Mesodermal cell (in vitro differentiated cells): Measurements from ENCODE around the gene SLC6A9.

Experiments used
- H3K27ac ChIP-seq: 2 replicates; pipeline ENCODE4 v1.7.0; 2013; ENCODE audit warnings: mild to moderate bottlenecking, low read depth, low read length, moderate library complexity; ENCODE audit not compliant: severe bottlenecking
- H3K36me3 ChIP-seq: 2 replicates; pipeline ENCODE4 v1.7.1; 2013; ENCODE audit warnings: mild to moderate bottlenecking, low read length, moderate library complexity; ENCODE audit not compliant: control insufficient read depth, insufficient read depth
- H3K4me1 ChIP-seq: one replicate; pipeline ENCODE4 v1.7.1; 2013; ENCODE audit warnings: mild to moderate bottlenecking, low read length; ENCODE audit not compliant: insufficient read depth, control insufficient read depth, poor library complexity, severe bottlenecking
- H3K4me3 ChIP-seq: 2 replicates; pipeline ENCODE4 v1.7.0; 2013; ENCODE audit warnings: low read length, control low read depth, mild to moderate bottlenecking; ENCODE audit not compliant: insufficient read depth, poor library complexity, severe bottlenecking; ENCODE audit errors: extremely low read depth
- H3K9me3 ChIP-seq: 2 replicates; pipeline ENCODE4 v1.7.1; 2013; ENCODE audit warnings: mild to moderate bottlenecking, low read length, moderate library complexity; ENCODE audit not compliant: control insufficient read depth
- WGBS, 2 experiments: methylation state at CpG; one replicate each; pipeline ENCODE4 v1.1.5; 2013; ENCODE audit warnings: missing lambda C conversion rate in 2 of 2; ENCODE audit not compliant: insufficient coverage in 2 of 2; 5-methylcytosine and 5-hydroxymethylcytosine counted together

SLC6A9 gene

GRCh38 chr1:43982808-43983207 lies 48.5 kb downstream of the SLC6A9 start:
- Histone ChIP-seq H3K36me3 (peaks cover 64% of the 10 kb centered on the region), H3K4me3 (no peak overlapping the region), H3K9me3 (no peaks in the 10 kb centered on the region), H3K4me1 (peaks cover 19% of the 10 kb centered on the region), H3K27ac (no peak overlapping the region)
- WGBS, 2 experiments, result 89 to 94% methylated on average over 8 to 15 of the region's 15 CpGs

- 96 to 97% methylated on average over 6 to 8 of the region's 8 CpGs for WGBS, 2 experiments
- Histone ChIP-seq H3K27ac (no peak overlapping the region), H3K36me3 (peaks cover 70% of the 10 kb centered on the region), H3K4me1 (peaks cover 21% of the 10 kb centered on the region), H3K4me3 (no peak overlapping the region), H3K9me3 (no peaks in the 10 kb centered on the region)
Measured at GRCh38 chr1:43982241-43982640, 49.0 kb downstream of the SLC6A9 start.

GRCh38 chr1:43981636-43982035 lies 49.6 kb downstream of the SLC6A9 start:
- Histone ChIP-seq H3K4me3 (no peak overlapping the region), H3K4me1 (peaks cover 17% of the 10 kb centered on the region), H3K9me3 (no peaks in the 10 kb centered on the region), H3K27ac (no peak overlapping the region), H3K36me3 (peaks cover 75% of the 10 kb centered on the region)
- WGBS, 2 experiments, result 98 to 100% methylated on average over 6 to 15 of the region's 20 CpGs

- Histone ChIP-seq H3K27ac (no peak overlapping the region), H3K4me3 (no peak overlapping the region), H3K9me3 (no peaks in the 10 kb centered on the region), H3K36me3 (peaks cover 75% of the 10 kb centered on the region), H3K4me1 (peaks cover 13% of the 10 kb centered on the region)
- WGBS, 2 experiments, result 95 to 97% methylated on average over 16 of the region's 20 CpGs
Measured at GRCh38 chr1:43981135-43981491, 50.1 kb downstream of the SLC6A9 start.

GRCh38 chr1:43980255-43981134 lies 50.8 kb downstream of the SLC6A9 start:
- no peaks in the 10 kb centered on the region for H3K9me3 ChIP-seq
- peak overlapping the region; percentile 49 for H3K27ac ChIP-seq
- 79 to 84% methylated on average over 10 to 12 of the region's 13 CpGs for WGBS, 2 experiments
- H3K4me3 ChIP-seq, result peak overlapping the region; percentile 58
- peaks cover 7% of the 10 kb centered on the region for H3K4me1 ChIP-seq
- H3K36me3 ChIP-seq, result peaks cover 69% of the 10 kb centered on the region

- WGBS, 2 experiments, result 9 to 10% methylated on average over 13 to 16 of the region's 45 CpGs
- Histone ChIP-seq H3K4me1 (peaks cover 7% of the 10 kb centered on the region), H3K9me3 (no peaks in the 10 kb centered on the region), H3K27ac (peak overlapping the region; percentile 49), H3K4me3 (peak overlapping the region; percentile 58), H3K36me3 (peaks cover 63% of the 10 kb centered on the region)
Measured at GRCh38 chr1:43979528-43980254, 51.6 kb downstream of the SLC6A9 start.

GRCh38 chr1:43979261-43979527 lies 52.1 kb downstream of the SLC6A9 start:
- H3K27ac ChIP-seq, result peak overlapping the region; percentile 49
- peak overlapping the region; percentile 58 for H3K4me3 ChIP-seq
- H3K9me3 ChIP-seq, result no peaks in the 10 kb centered on the region
- WGBS, 2 experiments, result 0% methylated on average over 25 to 30 of the region's 45 CpGs
- H3K36me3 ChIP-seq, result peaks cover 58% of the 10 kb centered on the region
- peaks cover 7% of the 10 kb centered on the region for H3K4me1 ChIP-seq

GRCh38 chr1:43978551-43979260 lies 52.6 kb downstream of the SLC6A9 start, which contains the start of gene B4GALT2:
B4GALT2 (plus strand) TSS chr1:43979210; CDS start chr1:43981161, 1,951 bp downstream.
- peaks cover 7% of the 10 kb centered on the region for H3K4me1 ChIP-seq
- H3K4me3 ChIP-seq, result peak within 1 kb of the TSS; percentile 58
- H3K9me3 ChIP-seq, result no peaks in the 10 kb centered on the region
- peaks cover 53% of the 10 kb centered on the region for H3K36me3 ChIP-seq
- WGBS, 2 experiments, result 4 to 5% methylated on average over 27 to 49 of the region's 54 CpGs
- H3K27ac ChIP-seq, result peak within 1 kb of the TSS; percentile 49

- Histone ChIP-seq H3K9me3 (no peaks in the 10 kb centered on the region), H3K36me3 (peaks cover 52% of the 10 kb centered on the region), H3K4me3 (peak overlapping the region; percentile 55), H3K4me1 (peaks cover 7% of the 10 kb centered on the region), H3K27ac (no peak overlapping the region)
- 84 to 89% methylated on average over 3 to 4 of the region's 5 CpGs for WGBS, 2 experiments
Measured at GRCh38 chr1:43978264-43978550, 53.1 kb downstream of the SLC6A9 start.

- Histone ChIP-seq H3K36me3 (peaks cover 52% of the 10 kb centered on the region), H3K9me3 (no peaks in the 10 kb centered on the region), H3K27ac (no peak overlapping the region), H3K4me3 (no peak overlapping the region), H3K4me1 (peaks cover 7% of the 10 kb centered on the region)
- WGBS, 2 experiments, result 94 to 95% methylated on average over 4 to 5 of the region's 9 CpGs
Measured at GRCh38 chr1:43977376-43978263, 53.6 kb downstream of the SLC6A9 start.
